Smooth muscle cell of the pulmonary artery (primary cell): ENCODE data around the gene LMOD1. TPM values are rescaled to one million over a fixed set of nuclear protein-coding genes. Genes with fewer than 3 reads are reported as not detected.

Experiments used
- total RNA-seq: library from RNA; depleted of rRNA; stranded (reverse); fragments of >200 nt; gene quantifications from 2 replicates; pipeline ENCODE4 v1.2.3, GENCODE V29; 2014

LMOD1 gene
- 22.2 and 40.4 TPM in 2 replicates for total RNA-seq

GRCh38 chr1:201946224-201946908, at the start of gene LMOD1:
LMOD1 (minus strand) TSS chr1:201946548; CDS start chr1:201946340, 208 bp downstream.

GRCh38 chr1:201982623-201983379, 36.5 kb upstream of the LMOD1 start, which contains the start of gene RNPEP:
RNPEP (plus strand) TSS chr1:201982648; CDS start chr1:201982667, 19 bp downstream.

DNA sequence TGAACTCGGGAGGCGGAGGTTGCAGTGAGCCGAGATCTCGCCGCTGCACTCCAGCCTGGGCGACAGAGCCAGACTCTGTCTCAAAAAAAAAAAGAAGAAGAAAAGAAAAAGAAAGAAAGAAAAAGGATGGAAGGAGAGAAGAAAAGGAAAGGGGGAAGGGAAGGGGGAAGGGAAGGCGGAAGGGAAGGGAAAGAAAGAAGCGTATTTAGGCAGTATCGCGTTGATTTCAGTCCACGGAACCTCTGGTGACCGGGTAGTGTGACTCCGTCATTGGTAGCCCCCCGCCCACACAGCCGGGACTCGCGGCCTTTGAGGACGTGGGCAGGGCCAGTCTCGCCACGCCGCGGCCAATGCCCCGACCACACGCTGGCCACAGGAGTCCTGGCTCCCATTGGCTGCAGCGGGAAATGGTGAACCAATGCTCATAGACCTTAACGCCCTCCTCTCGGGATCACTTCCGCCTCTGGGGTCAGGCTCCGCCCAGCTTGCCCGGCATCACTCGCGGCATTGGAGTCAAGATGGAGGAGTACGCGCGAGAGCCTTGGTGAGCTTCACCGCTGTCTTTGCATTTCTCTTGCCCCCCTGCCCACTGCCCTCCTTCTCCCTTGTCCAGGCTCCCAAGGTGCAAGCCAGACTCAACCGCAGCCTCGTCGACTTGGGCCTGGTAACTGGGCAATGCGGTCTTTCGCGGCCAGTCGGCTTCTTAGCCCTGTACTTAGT, 8.8 kb upstream of the LMOD1 start, which contains the start of gene TIMM17A:
TIMM17A (plus strand) TSS at position 495 of the 720 bp plus-strand sequence; CDS start at position 519, 24 bp downstream.

GRCh38 chr1:201888282-201889089, 57.9 kb downstream of the LMOD1 start, which contains the start of gene SHISA4:
SHISA4 (plus strand) TSS chr1:201888898; CDS start chr1:201888995, 97 bp downstream.

Other genes with a start within 250 kb of the LMOD1 start
- gene IPO9, start 117.4 kb downstream of the LMOD1 start, total RNA-seq, result 23.2 and 29.1 TPM in 2 replicates
- 22.5 and 27.0 TPM in 2 replicates for gene SHISA4, start 57.6 kb downstream of the LMOD1 start, total RNA-seq
- 52.6 and 61.4 TPM in 2 replicates for gene TIMM17A, start 9.0 kb upstream of the LMOD1 start, total RNA-seq
- gene RNPEP, start 36.1 kb upstream of the LMOD1 start, total RNA-seq, result 73.0 and 82.5 TPM in 2 replicates
- gene ELF3, start 64.0 kb upstream of the LMOD1 start, total RNA-seq, result 0.20 and 2.2 TPM in 2 replicates
- gene GPR37L1, start 176.4 kb upstream of the LMOD1 start, total RNA-seq, result 0.03 TPM in 1 of 2 replicates, not detected in the other
- gene ARL8A, start 198.2 kb upstream of the LMOD1 start, total RNA-seq, result 26.2 and 36.1 TPM in 2 replicates
- not detected in 2 replicates for gene PTPN7, start 214.1 kb upstream of the LMOD1 start, total RNA-seq
- gene LGR6, start 247.3 kb upstream of the LMOD1 start, total RNA-seq, result not detected in 2 replicates